Upper lobe of left lung (tissue), 6 donors: Measurements from ENCODE around the gene CPT1A. TPM values are rescaled to one million over a fixed set of nuclear protein-coding genes. Genes with fewer than 3 reads are reported as not detected.

Experiments
- ATAC-seq, 2 donors: fragments of 200-7000 bp; cut with Tn5 transposase; one replicate each; pipeline ENCODE4 v1.9.1; 2022; ENCODE audit warnings: mild to moderate bottlenecking in 2 of 2, moderate library complexity in 2 of 2; ENCODE audit not compliant: low FRiP score in 2 of 2
- DNase-seq, 2 donors: peaks; one replicate each; pipeline ENCODE4 v3.0.0-alpha.2; 2019 to 2020
- H3K27ac ChIP-seq, 4 donors: fragments of 200-600 bp; sonication (generic); one replicate each; pipeline ENCODE4 v1.5.1; 2016 to 2019
- H3K27me3 ChIP-seq, 4 donors: fragments of 200-600 bp; sonication (generic); one replicate each; pipeline ENCODE4 v1.5.1; 2017 to 2019
- H3K36me3 ChIP-seq, 4 donors: fragments of 200-600 bp; sonication (generic); one replicate each; pipeline ENCODE4 v1.5.1; 2016 to 2019
- H3K4me1 ChIP-seq, 4 donors: fragments of 200-600 bp; sonication (generic); one replicate each; pipeline ENCODE4 v1.5.1; 2018 to 2019
- H3K4me3 ChIP-seq, 4 donors: fragments of 200-600 bp; sonication (generic); one replicate each; pipeline ENCODE4 v1.5.1; 2017 to 2019; ENCODE audit warnings: mild to moderate bottlenecking in 2 of 4, moderate library complexity in 1 of 4
- H3K9me3 ChIP-seq, 4 donors: fragments of 200-600 bp; sonication (generic); one replicate each; pipeline ENCODE4 v1.5.1; 2018 to 2019
- EP300 ChIP-seq, 4 donors: sonication (generic); formaldehyde crosslinking; IDR thresholded peaks; one replicate each; pipeline ENCODE4 v1.5.1; 2017; ENCODE audit warnings: antibody characterized with exemption in 4 of 4, control low read depth in 2 of 4
- POLR2A ChIP-seq, 4 donors: fragments of 450-650 bp; IDR thresholded peaks; one replicate each; pipeline ENCODE4 v1.5.1; 2016 to 2017; ENCODE audit warnings: antibody characterized with exemption in 4 of 4, mild to moderate bottlenecking in 2 of 4
- POLR2AphosphoS5 ChIP-seq, 2 donors: sonication (generic); formaldehyde crosslinking; IDR thresholded peaks; one replicate each; pipeline ENCODE4 v1.5.1; 2017; ENCODE audit warnings: antibody characterized with exemption in 2 of 2
- WGBS, 2 donors: methylation state at CpG; one replicate each; pipeline ENCODE4 v1.1.5; 2017 to 2018; 5-methylcytosine and 5-hydroxymethylcytosine counted together
- total RNA-seq, 6 donors: library from RNA; depleted of rRNA in 4 of 6; stranded (reverse); fragments of >200 nt in 4 of 6; gene quantifications; one replicate each; pipeline versions ENCODE4 v1.1.0 to v1.2.1, GENCODE V29; 2016 to 2021
- TF ChIP-seq, protein P1 (sequence below), 6 experiments: fragments of 450-650 bp in 4 of 6; fragments of 200-600 bp in 2 of 6; sonication (generic) in 2 of 6; IDR thresholded peaks; one replicate each; pipeline ENCODE4 v1.5.1; 2016 to 2019; ENCODE audit warnings: antibody characterized with exemption in 6 of 6
- donor health status: DM: no; HTN: no; CAD: no; lungs with moderate emphysema.
- donor health status: DM: no; HTN: yes; CAD: no; lungs with severe emphysema.

Gene CPT1A
- total RNA-seq, 6 donors from 2014 or later: 38.2 to 91.8 (median 63.3) TPM

DNA sequence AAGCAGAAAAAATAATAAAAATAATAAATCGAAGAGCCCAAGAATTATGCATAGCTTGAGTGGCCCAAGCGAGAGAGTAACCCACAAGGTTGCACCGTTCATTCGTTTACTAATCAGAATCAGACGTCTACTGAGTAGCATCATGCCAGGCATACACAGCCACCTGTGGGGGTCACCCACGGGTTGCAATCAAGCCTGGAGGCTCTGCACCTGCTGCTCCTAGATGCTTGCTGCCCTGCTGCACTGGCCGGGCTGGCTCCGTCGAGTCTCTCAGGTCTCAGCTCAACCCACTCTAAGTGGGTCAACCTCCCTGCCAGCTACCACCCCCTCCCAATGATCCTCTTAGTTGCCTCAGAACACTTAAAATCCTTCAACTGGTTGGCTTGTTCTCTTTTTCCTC lies 88.4 kb downstream of the CPT1A start:
- peak in 1 of 2 donors; percentile 48 for DNase-seq
- H3K27me3 ChIP-seq: no peaks in the 10 kb centered on the region
- no peak for TF ChIP-seq POLR2AphosphoS5 (IDR thresholded peaks at IDR 0.05)
- no peak for TF ChIP-seq EP300 (IDR thresholded peaks at IDR 0.05)
- TF ChIP-seq, protein P1, sequence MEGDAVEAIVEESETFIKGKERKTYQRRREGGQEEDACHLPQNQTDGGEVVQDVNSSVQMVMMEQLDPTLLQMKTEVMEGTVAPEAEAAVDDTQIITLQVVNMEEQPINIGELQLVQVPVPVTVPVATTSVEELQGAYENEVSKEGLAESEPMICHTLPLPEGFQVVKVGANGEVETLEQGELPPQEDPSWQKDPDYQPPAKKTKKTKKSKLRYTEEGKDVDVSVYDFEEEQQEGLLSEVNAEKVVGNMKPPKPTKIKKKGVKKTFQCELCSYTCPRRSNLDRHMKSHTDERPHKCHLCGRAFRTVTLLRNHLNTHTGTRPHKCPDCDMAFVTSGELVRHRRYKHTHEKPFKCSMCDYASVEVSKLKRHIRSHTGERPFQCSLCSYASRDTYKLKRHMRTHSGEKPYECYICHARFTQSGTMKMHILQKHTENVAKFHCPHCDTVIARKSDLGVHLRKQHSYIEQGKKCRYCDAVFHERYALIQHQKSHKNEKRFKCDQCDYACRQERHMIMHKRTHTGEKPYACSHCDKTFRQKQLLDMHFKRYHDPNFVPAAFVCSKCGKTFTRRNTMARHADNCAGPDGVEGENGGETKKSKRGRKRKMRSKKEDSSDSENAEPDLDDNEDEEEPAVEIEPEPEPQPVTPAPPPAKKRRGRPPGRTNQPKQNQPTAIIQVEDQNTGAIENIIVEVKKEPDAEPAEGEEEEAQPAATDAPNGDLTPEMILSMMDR (IDR thresholded peaks at IDR 0.05): no peak
- no peak for TF ChIP-seq POLR2A (IDR thresholded peaks at IDR 0.05)
- H3K36me3 ChIP-seq: peaks cover 12 to 36% (median 25%) of the 10 kb centered on the region in 4 donors
- no peak overlapping the region for H3K4me3 ChIP-seq
- WGBS, 2 donors: 82 to 93% methylated on average over 6 to 9 of the region's 9 CpGs
- no peak overlapping the region for H3K27ac ChIP-seq
- H3K4me1 ChIP-seq: peaks cover 7 to 22% (median 13%) of the 10 kb centered on the region in 4 donors
- no peak for ATAC-seq
- no peaks in the 10 kb centered on the region for H3K9me3 ChIP-seq

DNA sequence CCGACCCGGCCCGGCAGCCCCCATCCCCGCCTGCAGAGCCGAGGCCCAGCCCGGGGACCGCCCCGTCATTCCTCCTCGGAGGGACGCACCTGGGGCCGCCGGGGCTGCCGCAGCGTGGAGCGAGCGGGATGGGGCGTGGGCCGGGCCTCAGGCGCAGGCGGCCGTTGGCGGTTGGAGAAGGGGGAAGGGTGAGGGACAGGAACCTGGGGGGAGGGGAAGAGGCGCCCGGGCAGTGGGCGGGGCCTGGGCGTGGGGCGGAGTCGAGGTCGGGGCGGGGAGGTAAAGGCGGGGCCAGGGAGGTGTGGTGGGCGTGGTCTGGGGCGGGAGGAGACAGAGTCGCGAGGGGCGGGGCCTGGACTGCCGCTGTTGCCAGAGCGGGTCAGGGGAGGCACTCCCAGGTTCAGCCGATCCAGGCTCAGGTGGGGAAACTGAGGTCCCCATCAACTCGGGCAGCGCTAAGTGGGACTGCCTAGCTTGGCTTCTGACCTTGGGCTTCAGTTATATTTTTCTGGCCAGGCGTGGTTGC lies 90.3 kb downstream of the CPT1A start, which contains the start of gene TESMIN:
TESMIN (minus strand) TSS at position 190 of the 526 bp plus-strand sequence. CDS start 860 bp downstream, outside the sequence.
- peak; percentile 92 to 94 for ATAC-seq

DNA sequence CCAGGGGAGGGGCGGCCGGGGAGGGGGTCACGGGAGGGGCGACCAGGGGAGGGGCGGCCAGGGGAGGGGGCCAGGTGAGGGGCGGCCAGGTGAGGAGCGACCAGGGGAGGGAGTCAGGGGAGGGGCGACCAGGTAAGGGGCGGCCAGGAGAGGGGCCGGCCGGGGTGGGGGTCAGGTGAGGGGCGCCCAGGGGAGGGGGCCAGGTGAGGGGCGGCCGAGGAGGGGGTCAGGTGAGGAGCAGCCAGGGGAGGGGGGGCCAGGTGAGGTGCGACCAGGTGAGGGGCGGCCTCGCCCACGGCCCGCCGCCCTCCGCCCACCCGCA lies 90.8 kb downstream of the CPT1A start:
- DNase-seq (peak in 1 of 2 donors; percentile 68), ATAC-seq (no peak)
- Histone ChIP-seq H3K27me3 (no peaks in the 10 kb centered on the region), H3K4me3 (peak overlapping the region in 3 of 4 donors; percentile 55 to 62 (median 57)), H3K4me1 (peaks cover 7 to 22% (median 13%) of the 10 kb centered on the region in 4 donors), H3K36me3 (peaks cover 0 to 13% (median 2%) of the 10 kb centered on the region in 4 donors), H3K9me3 (no peaks in the 10 kb centered on the region), H3K27ac (peak overlapping the region in 3 of 4 donors; percentile 30 to 87 (median 39))
- TF ChIP-seq POLR2A (IDR thresholded peaks at IDR 0.05): no peak
- TF ChIP-seq, protein P1 (IDR thresholded peaks at IDR 0.05): no peak
- TF ChIP-seq EP300 (IDR thresholded peaks at IDR 0.05): no peak
- no peak for TF ChIP-seq POLR2AphosphoS5 (IDR thresholded peaks at IDR 0.05)
- WGBS, 2 donors: 5 to 13% methylated on average over 3 to 8 of the region's 22 CpGs

More for the DNA sequence above, 90.3 kb downstream of the CPT1A start, which contains the start of gene TESMIN:
- Histone ChIP-seq H3K36me3 (peaks cover under 1 to 17% (median 6%) of the 10 kb centered on the region in 4 donors), H3K27me3 (no peaks in the 10 kb centered on the region), H3K4me3 (peak within 1 kb of the TSS in 3 of 4 donors; percentile 55 to 62 (median 57)), H3K9me3 (no peaks in the 10 kb centered on the region), H3K27ac (peak within 1 kb of the TSS in 3 of 4 donors; percentile 30 to 87 (median 39)), H3K4me1 (peaks cover 7 to 22% (median 13%) of the 10 kb centered on the region in 4 donors)
- WGBS, 2 donors: 5 to 20% methylated on average over 1 to 31 of the region's 42 CpGs
- no peak for TF ChIP-seq POLR2A (IDR thresholded peaks at IDR 0.05)
- TF ChIP-seq EP300 (IDR thresholded peaks at IDR 0.05): no peak
- TF ChIP-seq, protein P1 (IDR thresholded peaks at IDR 0.05): no peak
- no peak for TF ChIP-seq POLR2AphosphoS5 (IDR thresholded peaks at IDR 0.05)
- peak; percentile 95 to 97 for DNase-seq

DNA sequence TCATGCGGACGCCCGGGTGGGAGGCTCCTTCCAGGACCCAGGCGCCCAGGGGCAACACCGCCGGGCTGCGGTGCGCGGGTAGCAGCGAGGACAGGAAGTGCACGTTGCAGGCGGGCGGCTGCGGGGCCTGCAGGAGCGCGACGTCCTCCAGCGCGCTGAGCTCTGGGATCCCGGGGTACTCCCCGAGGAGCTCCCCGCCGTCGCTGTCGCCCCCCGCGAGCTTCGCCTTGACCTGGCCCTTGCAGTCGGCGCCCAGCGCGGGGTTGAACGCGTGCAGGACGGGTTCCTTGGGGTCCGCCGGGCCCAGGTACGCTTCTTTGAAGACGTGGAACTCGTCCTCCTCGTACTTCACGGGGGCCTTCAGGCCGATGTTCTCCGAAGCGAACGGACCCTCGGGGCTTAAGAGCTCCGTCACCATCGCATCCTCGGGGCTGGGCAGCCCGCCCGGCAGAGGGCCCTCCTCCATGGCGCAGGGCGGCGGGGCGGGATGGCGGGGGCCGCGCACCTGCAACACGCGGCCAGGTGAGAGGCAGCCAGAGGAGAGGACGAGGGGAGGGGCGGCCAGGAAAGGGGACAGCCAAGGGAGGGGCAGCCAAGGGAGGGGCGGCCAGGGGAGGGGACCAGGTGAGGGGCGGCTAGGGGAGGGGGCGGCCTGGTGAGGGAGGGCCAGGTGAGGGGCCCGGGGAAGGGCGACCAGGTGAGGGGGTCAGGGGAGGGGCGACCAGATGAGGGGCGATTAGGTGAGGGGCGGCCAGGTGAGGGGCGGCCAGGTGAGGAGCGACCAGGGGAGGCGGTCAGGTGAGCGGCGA lies 91.3 kb downstream of the CPT1A start:
- Histone ChIP-seq H3K36me3 (peaks cover 0 to 10% (median 2%) of the 10 kb centered on the region in 4 donors), H3K4me3 (peak overlapping the region in 3 of 4 donors; percentile 55 to 62 (median 57)), H3K4me1 (peaks cover 7 to 22% (median 13%) of the 10 kb centered on the region in 4 donors), H3K27me3 (no peaks in the 10 kb centered on the region), H3K9me3 (no peaks in the 10 kb centered on the region), H3K27ac (peak overlapping the region in 2 of 4 donors; percentile 39 to 87)
- DNase-seq: peak; percentile 30 to 88
- ATAC-seq: peak in 1 of 2 donors; percentile 7
- WGBS, 2 donors: 62 to 69% methylated on average over 24 to 59 of the region's 76 CpGs
- no peak for TF ChIP-seq POLR2A (IDR thresholded peaks at IDR 0.05)
- TF ChIP-seq POLR2AphosphoS5 (IDR thresholded peaks at IDR 0.05): no peak
- TF ChIP-seq EP300 (IDR thresholded peaks at IDR 0.05): no peak
- TF ChIP-seq, protein P1 (IDR thresholded peaks at IDR 0.05): no peak
